MM.1S (cell line): ENCODE results near the gene SLC25A48.

Experiments
- DNase-seq: peaks from one replicate; pipeline ENCODE4 v3.0.0-alpha.2; 2015
- H2AFZ ChIP-seq: fragments of 300-600 bp; sonication (generic); 2 replicates; pipeline ENCODE4 v1.6.0; 2016; ENCODE audit warnings: antibody characterized with exemption, low read length
- H3F3A ChIP-seq: fragments of 300-600 bp; sonication (generic); 2 replicates; pipeline ENCODE4 v1.6.1; 2016; ENCODE audit warnings: mild to moderate bottlenecking, antibody characterized with exemption, low read length, moderate library complexity, mixed read lengths; ENCODE audit not compliant: insufficient read depth
- H3K27ac ChIP-seq: fragments of 300-600 bp; sonication (generic); 2 replicates; pipeline ENCODE4 v1.5.1; 2016; ENCODE audit warnings: mild to moderate bottlenecking, low read length
- H3K27me3 ChIP-seq: fragments of 300-600 bp; sonication (generic); replicated peaks from 2 replicates; pipeline ENCODE4 v1.6.0; 2016; ENCODE audit warnings: low read length; ENCODE audit not compliant: insufficient read depth
- H3K36me3 ChIP-seq: fragments of 300-600 bp; sonication (generic); replicated peaks from 2 replicates; pipeline ENCODE4 v1.6.1; 2016; ENCODE audit warnings: mild to moderate bottlenecking, low read length, mixed read lengths; ENCODE audit not compliant: insufficient read depth
- H3K4me1 ChIP-seq: fragments of 300-600 bp; sonication (generic); 2 replicates; pipeline ENCODE4 v1.6.1; 2016; ENCODE audit warnings: low read length, mixed read lengths
- H3K4me2 ChIP-seq: fragments of 300-600 bp; sonication (generic); 2 replicates; pipeline ENCODE4 v1.6.0; 2016; ENCODE audit warnings: low read depth, low read length
- H3K4me3 ChIP-seq: fragments of 300-600 bp; sonication (generic); 2 replicates; pipeline ENCODE4 v1.5.1; 2016; ENCODE audit warnings: low read length, mixed read lengths
- H3K79me2 ChIP-seq: fragments of 300-600 bp; sonication (generic); 2 replicates; pipeline ENCODE4 v1.6.1; 2016; ENCODE audit warnings: mixed run types, low read length, mixed read lengths
- H3K9ac ChIP-seq: fragments of 300-600 bp; sonication (generic); 2 replicates; pipeline ENCODE4 v1.6.1; 2016; ENCODE audit warnings: low read length, mixed read lengths
- H3K9me2 ChIP-seq: fragments of 300-600 bp; sonication (generic); replicated peaks from 2 replicates; pipeline ENCODE4 v1.6.1; 2016; ENCODE audit warnings: mild to moderate bottlenecking, low read length, mixed read lengths; ENCODE audit not compliant: insufficient read depth
- H3K9me3 ChIP-seq: fragments of 300-600 bp; sonication (generic); replicated peaks from 2 replicates; pipeline ENCODE4 v1.6.1; 2016; ENCODE audit warnings: mild to moderate bottlenecking, low read length, mixed read lengths; ENCODE audit not compliant: insufficient read depth
- H4K20me1 ChIP-seq: fragments of 300-600 bp; sonication (generic); 2 replicates; pipeline ENCODE4 v1.6.1; 2016; ENCODE audit warnings: mild to moderate bottlenecking, low read length, moderate library complexity, mixed read lengths; ENCODE audit not compliant: insufficient read depth
- EZH2 ChIP-seq: fragments of 300-600 bp; sonication (generic); optimal IDR thresholded peaks from 2 replicates; pipeline ENCODE3; 2017; ENCODE audit warnings: low read depth, mild to moderate bottlenecking, antibody characterized with exemption, low read length, mixed read lengths
- EZH2phosphoT487 ChIP-seq: fragments of 300-600 bp; sonication (generic); IDR thresholded peaks from 2 replicates; pipeline ENCODE4 v1.6.1; 2018; ENCODE audit warnings: antibody characterized with exemption, low read length
- TF ChIP-seq, protein P1 (sequence below): fragments of 300-600 bp; sonication (generic); IDR thresholded peaks from 2 replicates; pipeline ENCODE4 v1.5.1; 2016; ENCODE audit warnings: antibody characterized with exemption, low read length, mixed read lengths

Gene SLC25A48

DNA sequence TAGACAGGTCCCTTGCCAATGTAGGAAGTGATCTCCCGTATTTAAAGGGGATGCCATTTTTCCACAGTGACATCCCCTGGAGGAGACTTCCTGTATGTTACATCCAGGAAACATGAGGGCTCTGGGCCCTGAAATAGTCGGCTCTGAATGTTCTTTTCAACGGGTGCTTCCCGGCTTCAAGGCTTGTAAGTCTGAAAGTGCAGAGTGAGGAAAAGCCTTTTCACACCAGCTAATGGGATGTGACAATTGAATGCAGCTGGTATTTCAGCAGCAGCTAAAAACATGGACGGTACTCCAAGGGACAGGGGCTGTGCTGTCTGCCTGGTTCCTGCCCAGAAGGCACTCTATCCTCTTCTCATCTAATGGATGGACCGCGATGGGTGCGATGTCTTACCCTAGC lies 59.8 kb downstream of the SLC25A48 start:
- Histone ChIP-seq H4K20me1 (no peaks in the 10 kb centered on the region), H3K9ac (no peak overlapping the region), H3K4me3 (no peak overlapping the region), H3K9me2 (no peaks in the 10 kb centered on the region), H2AFZ (no peak overlapping the region), H3K27ac (no peak overlapping the region), H3F3A (peaks cover 7% of the 10 kb centered on the region; the same call in 1 of the 2 replicates), H3K4me1 (peaks cover 21% of the 10 kb centered on the region), H3K27me3 (no peaks in the 10 kb centered on the region), H3K9me3 (no peaks in the 10 kb centered on the region), H3K36me3 (no peaks in the 10 kb centered on the region), H3K4me2 (no peak overlapping the region), H3K79me2 (no peaks in the 10 kb centered on the region)
- no peak for TF ChIP-seq EZH2
- no peak for DNase-seq

DNA sequence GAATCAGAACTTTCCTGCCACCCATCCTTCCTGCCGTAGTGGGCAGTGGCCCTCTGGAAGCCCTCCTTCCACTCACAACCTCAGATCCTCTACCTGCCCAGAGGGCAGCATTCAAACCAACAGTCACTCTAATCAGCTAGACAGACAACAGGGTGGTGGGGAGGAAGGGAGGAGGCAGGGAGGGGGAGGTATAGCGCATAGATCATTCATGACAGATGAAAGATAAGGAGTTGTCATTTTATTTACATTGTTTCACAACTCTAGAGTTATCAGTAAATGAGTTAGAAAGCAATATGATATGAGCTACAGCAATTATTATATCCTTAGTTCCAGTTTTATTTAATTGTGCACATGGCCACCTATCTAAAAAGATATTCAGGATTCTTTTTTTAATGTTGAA lies 60.3 kb downstream of the SLC25A48 start:
- Histone ChIP-seq H3K27me3 (no peaks in the 10 kb centered on the region), H3K9ac (no peak overlapping the region), H3K4me2 (no peak overlapping the region), H2AFZ (no peak overlapping the region), H4K20me1 (no peaks in the 10 kb centered on the region), H3K27ac (no peak overlapping the region), H3K9me3 (no peaks in the 10 kb centered on the region), H3K79me2 (no peaks in the 10 kb centered on the region), H3K36me3 (no peaks in the 10 kb centered on the region), H3K4me3 (no peak overlapping the region), H3F3A (peaks cover 7% of the 10 kb centered on the region; the same call in 1 of the 2 replicates), H3K9me2 (no peaks in the 10 kb centered on the region), H3K4me1 (peaks cover 19% of the 10 kb centered on the region)
- TF ChIP-seq, protein P1, sequence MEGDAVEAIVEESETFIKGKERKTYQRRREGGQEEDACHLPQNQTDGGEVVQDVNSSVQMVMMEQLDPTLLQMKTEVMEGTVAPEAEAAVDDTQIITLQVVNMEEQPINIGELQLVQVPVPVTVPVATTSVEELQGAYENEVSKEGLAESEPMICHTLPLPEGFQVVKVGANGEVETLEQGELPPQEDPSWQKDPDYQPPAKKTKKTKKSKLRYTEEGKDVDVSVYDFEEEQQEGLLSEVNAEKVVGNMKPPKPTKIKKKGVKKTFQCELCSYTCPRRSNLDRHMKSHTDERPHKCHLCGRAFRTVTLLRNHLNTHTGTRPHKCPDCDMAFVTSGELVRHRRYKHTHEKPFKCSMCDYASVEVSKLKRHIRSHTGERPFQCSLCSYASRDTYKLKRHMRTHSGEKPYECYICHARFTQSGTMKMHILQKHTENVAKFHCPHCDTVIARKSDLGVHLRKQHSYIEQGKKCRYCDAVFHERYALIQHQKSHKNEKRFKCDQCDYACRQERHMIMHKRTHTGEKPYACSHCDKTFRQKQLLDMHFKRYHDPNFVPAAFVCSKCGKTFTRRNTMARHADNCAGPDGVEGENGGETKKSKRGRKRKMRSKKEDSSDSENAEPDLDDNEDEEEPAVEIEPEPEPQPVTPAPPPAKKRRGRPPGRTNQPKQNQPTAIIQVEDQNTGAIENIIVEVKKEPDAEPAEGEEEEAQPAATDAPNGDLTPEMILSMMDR: no peak
- TF ChIP-seq EZH2 (no peak), EZH2phosphoT487 (no peak)
- no peak for DNase-seq

DNA sequence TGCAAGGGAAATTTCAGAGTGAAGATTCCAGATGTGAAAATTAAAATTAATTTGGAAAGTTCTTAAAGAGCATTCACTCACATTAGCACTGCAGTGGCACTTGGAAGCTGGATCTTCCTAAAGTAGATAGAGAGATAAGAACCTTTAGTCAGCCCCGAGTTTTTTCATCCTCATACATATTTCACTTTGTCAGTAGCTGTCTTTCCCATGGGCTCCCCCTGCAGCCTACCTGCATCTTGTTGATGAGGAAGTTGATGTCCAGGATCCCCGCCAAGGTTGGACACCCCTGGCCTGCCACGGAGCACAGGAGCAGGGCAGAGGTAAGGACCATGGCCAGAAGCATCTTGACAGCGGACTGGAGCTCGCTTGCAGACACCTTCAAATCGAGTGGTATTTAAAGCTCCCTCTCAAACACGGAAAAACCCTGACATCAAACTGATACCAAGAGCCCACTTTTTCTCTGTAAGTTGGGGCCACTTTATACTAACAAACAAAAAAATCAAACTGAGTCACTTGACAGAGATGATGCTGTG lies 61.1 kb downstream of the SLC25A48 start, which contains the start of gene IL9:
Gene IL9, minus strand, starts transcription at position 368 of the 533 bp plus-strand sequence. Its CDS starts 25 bp downstream, at position 343.
- Histone ChIP-seq H3F3A (peaks cover 2% of the 10 kb centered on the region; the same call in 1 of the 2 replicates), H3K79me2 (no peaks in the 10 kb centered on the region), H2AFZ (no peak within 1 kb of the TSS), H3K27ac (no peak within 1 kb of the TSS), H3K27me3 (no peaks in the 10 kb centered on the region), H3K4me3 (no peak within 1 kb of the TSS), H3K4me1 (peaks cover 12% of the 10 kb centered on the region), H3K9me3 (no peaks in the 10 kb centered on the region), H3K4me2 (no peak within 1 kb of the TSS), H3K9me2 (no peaks in the 10 kb centered on the region), H3K36me3 (no peaks in the 10 kb centered on the region), H4K20me1 (no peaks in the 10 kb centered on the region), H3K9ac (no peak within 1 kb of the TSS)
- DNase-seq: no peak
- TF ChIP-seq, protein P1: no peak
- TF ChIP-seq EZH2: no peak
- no peak for TF ChIP-seq EZH2phosphoT487

DNA sequence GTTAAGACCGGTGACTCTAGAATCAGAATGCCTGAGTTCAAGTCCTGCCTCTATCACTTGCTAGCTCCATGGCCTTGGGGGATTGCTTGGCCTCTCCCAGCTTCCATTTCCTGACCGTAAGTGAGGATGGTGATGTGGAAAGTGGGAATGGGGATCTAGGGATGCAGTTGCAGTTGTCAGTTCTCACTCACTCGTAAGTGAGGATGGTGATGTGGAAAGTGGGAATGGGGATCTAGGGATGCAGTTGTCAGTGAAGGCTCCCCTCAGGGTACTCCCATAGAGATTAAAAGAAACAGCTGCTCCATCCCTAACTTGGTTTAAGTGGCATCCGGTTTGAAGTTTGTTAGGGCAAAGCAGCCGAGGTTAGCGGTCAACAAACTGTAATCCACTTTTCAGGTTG lies 64.2 kb downstream of the SLC25A48 start:
- TF ChIP-seq EZH2: no peak
- TF ChIP-seq EZH2phosphoT487: no peak
- TF ChIP-seq, protein P1: no peak
- no peak overlapping the region for H2AFZ ChIP-seq
- DNase-seq: no peak
- no peaks in the 10 kb centered on the region for H3K9me3 ChIP-seq
- H3K36me3 ChIP-seq: no peaks in the 10 kb centered on the region
- no peak overlapping the region for H3K4me3 ChIP-seq
- no peaks in the 10 kb centered on the region for H3K79me2 ChIP-seq
- H3K27me3 ChIP-seq: no peaks in the 10 kb centered on the region
- no peak overlapping the region for H3K4me2 ChIP-seq
- no peak overlapping the region for H3K9ac ChIP-seq
- H3K9me2 ChIP-seq: no peaks in the 10 kb centered on the region
- no peak overlapping the region for H3K27ac ChIP-seq
- no peaks in the 10 kb centered on the region for H4K20me1 ChIP-seq
- H3F3A ChIP-seq: no peaks in the 10 kb centered on the region
- no peaks in the 10 kb centered on the region for H3K4me1 ChIP-seq
